GM12878 (cell line): Measurements from ENCODE around the gene CACNA2D3. TPM values are rescaled to one million over a fixed set of nuclear protein-coding genes. Genes with fewer than 3 reads are reported as not detected.

Source experiments
- ATAC-seq: fragments of 200-7000 bp; cut with Tn5 transposase; 3 replicates; pipeline ENCODE4 v1.9.1; 2020; ENCODE audit warnings: mild to moderate bottlenecking, moderate library complexity
- BruUV-seq: library from RNA; stranded (reverse); fragments of 400-500 nt; replicated peaks from 2 replicates; lab custom pipeline; 2021; lab: Mats Ljungman, UMichigan
- CTCF ChIA-PET: fragments of 300-600 bp; sonication (Branson Sonifier 250); formaldehyde crosslinking; extraction: SDS; loops from one replicate; lab custom pipeline; 2021; ENCODE audit warnings: inconsistent platforms; lab: Yijun Ruan, JAX
- POLR2A ChIA-PET: fragments of 350-600 bp; formaldehyde crosslinking; extraction: SDS; loops from one replicate; lab custom pipeline; 2021; ENCODE audit warnings: inconsistent platforms; lab: Charles Lee
- RAD21 ChIA-PET: fragments of 300-600 bp; sonication (Branson Sonifier 250); formaldehyde crosslinking; loops from one replicate; lab custom pipeline; 2023; ENCODE audit warnings: antibody characterized with exemption; ENCODE audit not compliant: unreplicated experiment; lab: Charles Lee
- SMC1A ChIA-PET: fragments of 300-600 bp; sonication (Branson Sonifier 250); formaldehyde crosslinking; loops from one replicate; lab custom pipeline; 2023; ENCODE audit not compliant: unreplicated experiment, uncharacterized antibody; lab: Charles Lee
- DNase-seq: peaks from one replicate; pipeline ENCODE4 v3.0.0-alpha.2; 2011; ENCODE audit warnings: low read depth, low spot score
- FAIRE-seq: peaks from 3 replicates; lab custom pipeline; 2011; peaks lifted over from hg19 to GRCh38; lab: Jason Lieb, UNC
- H2AFZ ChIP-seq: 2 replicates; pipeline ENCODE4 v1.6.0; 2011; ENCODE audit warnings: low read depth, low read length, control low read depth; ENCODE audit not compliant: control insufficient read depth
- H3K27ac ChIP-seq: 2 replicates; pipeline ENCODE4 v1.5.1; 2011; ENCODE audit warnings: control low read depth; ENCODE audit not compliant: control insufficient read depth, insufficient read depth
- H3K27me3 ChIP-seq, 2 experiments: replicated peaks in 1 of 2; 2 replicates each; pipeline versions ENCODE4 v1.6.0 to v1.6.1; 2011; ENCODE audit warnings: low read length in 1 of 2; ENCODE audit not compliant: control insufficient read depth in 2 of 2, insufficient read depth in 2 of 2
- H3K36me3 ChIP-seq, 2 experiments: 2 replicates each; pipeline ENCODE4 v1.5.1; 2011; ENCODE audit warnings: low read length in 1 of 2; ENCODE audit not compliant: control insufficient read depth in 2 of 2, insufficient read depth in 2 of 2
- H3K4me1 ChIP-seq: 2 replicates; pipeline ENCODE4 v1.6.1; 2011; ENCODE audit warnings: mild to moderate bottlenecking, low read length, moderate library complexity, mixed read lengths; ENCODE audit not compliant: control insufficient read depth, insufficient read depth
- H3K4me2 ChIP-seq: 2 replicates; pipeline ENCODE4 v1.6.0; 2011; ENCODE audit warnings: control low read depth; ENCODE audit not compliant: control insufficient read depth, insufficient read depth
- H3K4me3 ChIP-seq: fragments of 200-600 bp; sonication (generic); 2 replicates; pipeline ENCODE4 v1.5.1; 2016
- H3K79me2 ChIP-seq: 2 replicates; pipeline ENCODE4 v1.6.0; 2011; ENCODE audit warnings: low read length; ENCODE audit not compliant: control insufficient read depth, insufficient read depth
- H3K9ac ChIP-seq: 2 replicates; pipeline ENCODE4 v1.8.0; 2011; ENCODE audit warnings: low read length, control low read depth, mixed read lengths; ENCODE audit not compliant: control insufficient read depth, insufficient read depth
- H3K9me3 ChIP-seq: replicated peaks from 3 replicates; pipeline ENCODE4 v1.5.1; 2011; ENCODE audit warnings: mild to moderate bottlenecking, low read length; ENCODE audit not compliant: control insufficient read depth, insufficient read depth
- H4K20me1 ChIP-seq: 2 replicates; pipeline ENCODE4 v1.6.0; 2011; ENCODE audit not compliant: control insufficient read depth, insufficient read depth
- ATF7 ChIP-seq: fragments of 450-650 bp; IDR thresholded peaks from 2 replicates; pipeline ENCODE4 v1.6.1; 2016; ENCODE audit warnings: low read depth, mild to moderate bottlenecking
- BCL11A ChIP-seq: IDR thresholded peaks from 2 replicates; pipeline ENCODE4 v1.6.1; 2011; ENCODE audit warnings: low read depth, low read length
- CHD1 ChIP-seq: IDR thresholded peaks from 2 replicates; pipeline ENCODE4 v1.6.1; 2012; ENCODE audit warnings: low read depth, low read length, improper control_type of control experiment
- ESRRA ChIP-seq: IDR thresholded peaks from 2 replicates; pipeline ENCODE4 v1.6.1; 2012; ENCODE audit warnings: mild to moderate bottlenecking, low read length, improper control_type of control experiment
- NBN ChIP-seq: fragments of 450-650 bp; IDR thresholded peaks from 2 replicates; pipeline ENCODE4 v1.6.1; 2016
- NFIC ChIP-seq: IDR thresholded peaks from 2 replicates; pipeline ENCODE4 v1.6.1; 2012; ENCODE audit warnings: low read depth, mild to moderate bottlenecking, inconsistent platforms, low read length, moderate library complexity
- NFYB ChIP-seq: IDR thresholded peaks from 2 replicates; pipeline ENCODE4 v1.6.1; 2011; ENCODE audit warnings: low read depth, mild to moderate bottlenecking, low read length, improper control_type of control experiment, moderate library complexity; ENCODE audit not compliant: insufficient read depth
- POU2F2 ChIP-seq: IDR thresholded peaks from 3 replicates; pipeline ENCODE4 v1.6.1; 2011; ENCODE audit warnings: low read depth, mild to moderate bottlenecking, low read length, borderline replicate concordance
- SMAD5 ChIP-seq: IDR thresholded peaks from 2 replicates; pipeline ENCODE4 v1.6.1; 2016; ENCODE audit warnings: antibody characterized with exemption, low read depth
- SMARCA5 ChIP-seq: fragments of 450-650 bp; IDR thresholded peaks from 2 replicates; pipeline ENCODE4 v1.6.1; 2017; ENCODE audit warnings: mild to moderate bottlenecking
- TBL1XR1 ChIP-seq: IDR thresholded peaks from 2 replicates; pipeline ENCODE4 v1.6.1; 2012; ENCODE audit warnings: low read depth, low read length, improper control_type of control experiment
- YY1 ChIP-seq: IDR thresholded peaks from 2 replicates; pipeline ENCODE4 v1.6.1; 2011; ENCODE audit warnings: low read depth, mild to moderate bottlenecking, low read length
- ZNF217 ChIP-seq: fragments of 450-650 bp; IDR thresholded peaks from 2 replicates; pipeline ENCODE4 v1.6.1; 2017; ENCODE audit warnings: antibody characterized with exemption, mild to moderate bottlenecking
- WGBS: methylation state at CpG from one replicate; pipeline ENCODE4 v1.1.6; 2016; ENCODE audit warnings: low lambda C conversion rate; ENCODE audit not compliant: insufficient replicate concordance, insufficient coverage; ENCODE audit errors: missing lambda C conversion rate; 5-methylcytosine and 5-hydroxymethylcytosine counted together
- in situ Hi-C: fragments of 300-500 bp; cut with MboI; formaldehyde crosslinking; loops from 9 replicates; pipeline ENCODE4 v1.14.3; 2018; ENCODE audit warnings: mixed read lengths
- intact Hi-C: fragments of 100-400 bp; cut with micrococcal nuclease; formaldehyde crosslinking; loops from one replicate; pipeline ENCODE4 v1.14.2; 2022; ENCODE audit not compliant: unreplicated experiment
- polyA plus RNA-seq, 11 experiments: library from polyadenylated mRNA; depleted of rRNA in 4 of 11; unstranded in 6 of 11; stranded (reverse) in 5 of 11; fragments of >200 nt; fragmentation: Nextera tagmentation in 4 of 11; fragmentation: Illumina TruSeq in 1 of 11; extraction: Ambion mirVana in 4 of 11; extraction: Trizol in 1 of 11; gene quantifications; 1 replicate in 1 of 11; 2 replicates in 10 of 11; pipeline versions ENCODE4 v1.2.1 to v1.2.3, GENCODE V29; 2011 to 2016; ENCODE audit warnings: inconsistent platforms in 2 of 11, missing spikeins in 2 of 11, low read depth in 1 of 11
- total RNA-seq, 4 experiments: library from RNA; depleted of rRNA in 3 of 4; stranded (reverse); fragments of >200 nt in 3 of 4; fragmentation: Illumina TruSeq in 1 of 4; extraction: Trizol in 1 of 4; gene quantifications; 2 replicates each; pipeline versions ENCODE4 v1.2.1 to v1.2.3, GENCODE V29; 2013 to 2021
- TF ChIP-seq, protein P1 (sequence below): IDR thresholded peaks from 2 replicates; pipeline ENCODE4 v1.6.1; 2012; ENCODE audit warnings: mild to moderate bottlenecking, low read depth, low read length
- TF ChIP-seq, protein P2 (sequence below), 3 experiments: IDR thresholded peaks in 2 of 3; conservative IDR thresholded peaks in 1 of 3; 2 replicates each; pipeline ENCODE4 v1.5.1; 2011; ENCODE audit warnings: low read depth in 3 of 3, low read length in 3 of 3, mild to moderate bottlenecking in 3 of 3, control low read depth in 2 of 3, moderate library complexity in 2 of 3, inconsistent platforms in 1 of 3, mixed read lengths in 1 of 3; ENCODE audit not compliant: control insufficient read depth in 2 of 3, insufficient read depth in 1 of 3; ENCODE audit errors: extremely low read depth in 1 of 3
- TF ChIP-seq, protein P3 (sequence below): fragments of 150-350 bp; IDR thresholded peaks from 2 replicates; pipeline ENCODE4 v1.6.1; 2014; ENCODE audit warnings: mild to moderate bottlenecking, low read depth, low read length

The CACNA2D3 gene
- total and polyA plus RNA-seq, 10 of the 15 experiments (the other 5 are each of a cell fraction or from before 2014, with no cell fraction given) = not detected

DNA sequence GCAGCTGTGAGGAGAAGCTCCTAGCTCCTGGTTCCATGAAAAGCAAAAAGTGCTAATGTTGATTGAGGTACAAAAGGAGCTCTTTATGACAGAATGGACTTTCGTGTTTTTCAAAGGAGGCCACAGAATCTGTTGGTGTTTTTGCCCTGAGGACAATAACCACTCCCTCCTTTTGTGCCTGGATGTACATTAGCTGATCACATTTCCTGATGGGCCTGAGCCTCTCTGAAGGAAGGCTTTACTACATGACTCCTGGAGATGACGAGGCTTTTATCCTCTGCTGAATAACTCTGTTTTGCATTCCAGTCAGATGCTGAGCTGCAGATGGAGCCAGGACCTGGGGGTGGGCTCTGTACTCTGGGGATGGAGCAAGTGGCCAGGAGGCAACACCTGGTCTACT, 301.9 kb downstream of the CACNA2D3 start:
- TF ChIP-seq NBN (no peak), ATF7 (no peak), YY1 (no peak), NFIC (no peak), BCL11A (no peak), POU2F2 (no peak), SMAD5 (no peak), CHD1 (no peak), NFYB (no peak), TBL1XR1 (no peak), SMARCA5 (no peak), ZNF217 (no peak), ESRRA (no peak)
- TF ChIP-seq, protein P1, sequence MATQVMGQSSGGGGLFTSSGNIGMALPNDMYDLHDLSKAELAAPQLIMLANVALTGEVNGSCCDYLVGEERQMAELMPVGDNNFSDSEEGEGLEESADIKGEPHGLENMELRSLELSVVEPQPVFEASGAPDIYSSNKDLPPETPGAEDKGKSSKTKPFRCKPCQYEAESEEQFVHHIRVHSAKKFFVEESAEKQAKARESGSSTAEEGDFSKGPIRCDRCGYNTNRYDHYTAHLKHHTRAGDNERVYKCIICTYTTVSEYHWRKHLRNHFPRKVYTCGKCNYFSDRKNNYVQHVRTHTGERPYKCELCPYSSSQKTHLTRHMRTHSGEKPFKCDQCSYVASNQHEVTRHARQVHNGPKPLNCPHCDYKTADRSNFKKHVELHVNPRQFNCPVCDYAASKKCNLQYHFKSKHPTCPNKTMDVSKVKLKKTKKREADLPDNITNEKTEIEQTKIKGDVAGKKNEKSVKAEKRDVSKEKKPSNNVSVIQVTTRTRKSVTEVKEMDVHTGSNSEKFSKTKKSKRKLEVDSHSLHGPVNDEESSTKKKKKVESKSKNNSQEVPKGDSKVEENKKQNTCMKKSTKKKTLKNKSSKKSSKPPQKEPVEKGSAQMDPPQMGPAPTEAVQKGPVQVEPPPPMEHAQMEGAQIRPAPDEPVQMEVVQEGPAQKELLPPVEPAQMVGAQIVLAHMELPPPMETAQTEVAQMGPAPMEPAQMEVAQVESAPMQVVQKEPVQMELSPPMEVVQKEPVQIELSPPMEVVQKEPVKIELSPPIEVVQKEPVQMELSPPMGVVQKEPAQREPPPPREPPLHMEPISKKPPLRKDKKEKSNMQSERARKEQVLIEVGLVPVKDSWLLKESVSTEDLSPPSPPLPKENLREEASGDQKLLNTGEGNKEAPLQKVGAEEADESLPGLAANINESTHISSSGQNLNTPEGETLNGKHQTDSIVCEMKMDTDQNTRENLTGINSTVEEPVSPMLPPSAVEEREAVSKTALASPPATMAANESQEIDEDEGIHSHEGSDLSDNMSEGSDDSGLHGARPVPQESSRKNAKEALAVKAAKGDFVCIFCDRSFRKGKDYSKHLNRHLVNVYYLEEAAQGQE = no peak
- TF ChIP-seq, protein P2, sequence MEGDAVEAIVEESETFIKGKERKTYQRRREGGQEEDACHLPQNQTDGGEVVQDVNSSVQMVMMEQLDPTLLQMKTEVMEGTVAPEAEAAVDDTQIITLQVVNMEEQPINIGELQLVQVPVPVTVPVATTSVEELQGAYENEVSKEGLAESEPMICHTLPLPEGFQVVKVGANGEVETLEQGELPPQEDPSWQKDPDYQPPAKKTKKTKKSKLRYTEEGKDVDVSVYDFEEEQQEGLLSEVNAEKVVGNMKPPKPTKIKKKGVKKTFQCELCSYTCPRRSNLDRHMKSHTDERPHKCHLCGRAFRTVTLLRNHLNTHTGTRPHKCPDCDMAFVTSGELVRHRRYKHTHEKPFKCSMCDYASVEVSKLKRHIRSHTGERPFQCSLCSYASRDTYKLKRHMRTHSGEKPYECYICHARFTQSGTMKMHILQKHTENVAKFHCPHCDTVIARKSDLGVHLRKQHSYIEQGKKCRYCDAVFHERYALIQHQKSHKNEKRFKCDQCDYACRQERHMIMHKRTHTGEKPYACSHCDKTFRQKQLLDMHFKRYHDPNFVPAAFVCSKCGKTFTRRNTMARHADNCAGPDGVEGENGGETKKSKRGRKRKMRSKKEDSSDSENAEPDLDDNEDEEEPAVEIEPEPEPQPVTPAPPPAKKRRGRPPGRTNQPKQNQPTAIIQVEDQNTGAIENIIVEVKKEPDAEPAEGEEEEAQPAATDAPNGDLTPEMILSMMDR (IDR thresholded peaks at IDR 0.05 in 2 of 3, conservative IDR thresholded peaks at IDR 0.05 in 1 of 3; ENCODE audit: control insufficient read depth in 2 of 3, extremely low read depth in 1 of 3, insufficient read depth in 1 of 3, low read depth in 3 of 3, low read length in 3 of 3) = no peak
- TF ChIP-seq, protein P3, sequence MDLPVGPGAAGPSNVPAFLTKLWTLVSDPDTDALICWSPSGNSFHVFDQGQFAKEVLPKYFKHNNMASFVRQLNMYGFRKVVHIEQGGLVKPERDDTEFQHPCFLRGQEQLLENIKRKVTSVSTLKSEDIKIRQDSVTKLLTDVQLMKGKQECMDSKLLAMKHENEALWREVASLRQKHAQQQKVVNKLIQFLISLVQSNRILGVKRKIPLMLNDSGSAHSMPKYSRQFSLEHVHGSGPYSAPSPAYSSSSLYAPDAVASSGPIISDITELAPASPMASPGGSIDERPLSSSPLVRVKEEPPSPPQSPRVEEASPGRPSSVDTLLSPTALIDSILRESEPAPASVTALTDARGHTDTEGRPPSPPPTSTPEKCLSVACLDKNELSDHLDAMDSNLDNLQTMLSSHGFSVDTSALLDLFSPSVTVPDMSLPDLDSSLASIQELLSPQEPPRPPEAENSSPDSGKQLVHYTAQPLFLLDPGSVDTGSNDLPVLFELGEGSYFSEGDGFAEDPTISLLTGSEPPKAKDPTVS = no peak
- H3K4me1 ChIP-seq = no peaks in the 10 kb centered on the region
- no peak overlapping the region for H2AFZ ChIP-seq
- no peak overlapping the region for H3K4me2 ChIP-seq
- ChIA-PET CTCF (interaction anchor here (0.6 to 1.1 kb wide), 2 partner anchors 14 to 756 kb away, joined by 3 read pairs; no protein-coding TSS in a partner anchor), SMC1A (no interaction called here), RAD21 (no interaction called here), POLR2A (no interaction called here)
- 0% methylated on average over 2 of the region's 2 CpGs for WGBS
- DNase-seq (no peak), ATAC-seq (no peak), FAIRE-seq (no peak)
- no peaks in the 10 kb centered on the region; a peak in 1 of 4 replicates for H3K27me3 ChIP-seq
- no peaks in the 10 kb centered on the region for H4K20me1 ChIP-seq
- no peak overlapping the region for H3K4me3 ChIP-seq
- no peaks in the 10 kb centered on the region for H3K79me2 ChIP-seq
- no TSS peak for BruUV-seq
- no peaks in the 10 kb centered on the region for H3K36me3 ChIP-seq
- intact Hi-C loops = no loop called here
- no peak overlapping the region for H3K9ac ChIP-seq
- no peak overlapping the region for H3K27ac ChIP-seq
- H3K9me3 ChIP-seq = no peaks in the 10 kb centered on the region
- in situ Hi-C loops = loop anchor here (10.0 kb wide), 1 partner anchor 1831 kb away; no protein-coding TSS in a partner anchor
